GM12874 (cell line): ENCODE results near the gene SZT2.

ENCODE experiments used
- TF ChIP-seq, protein P1 (sequence below): IDR thresholded peaks from 2 replicates; pipeline ENCODE4 v1.5.1; 2011; ENCODE audit warnings: low read depth, mild to moderate bottlenecking, control low read depth, low read length, moderate library complexity; ENCODE audit not compliant: insufficient read depth

Gene SZT2

DNA sequence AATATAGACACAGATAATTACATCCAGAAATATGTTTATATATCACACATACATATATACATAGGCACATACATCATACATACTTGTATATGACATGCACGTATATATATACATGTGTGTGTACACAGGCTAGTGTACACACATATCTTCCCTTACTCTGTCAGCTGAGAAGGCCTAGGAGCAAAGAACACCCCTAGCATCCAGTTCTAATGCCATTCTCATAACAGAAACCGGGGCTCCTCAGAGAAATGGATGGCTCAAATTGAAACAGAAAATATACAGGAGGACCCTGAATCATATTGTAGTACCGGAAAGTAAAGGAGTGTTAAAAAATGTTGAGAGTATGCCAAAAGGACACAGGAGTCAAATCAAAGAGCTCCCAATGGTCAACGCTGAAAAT is 83.8 kb downstream of the SZT2 start:
- TF ChIP-seq, protein P1, sequence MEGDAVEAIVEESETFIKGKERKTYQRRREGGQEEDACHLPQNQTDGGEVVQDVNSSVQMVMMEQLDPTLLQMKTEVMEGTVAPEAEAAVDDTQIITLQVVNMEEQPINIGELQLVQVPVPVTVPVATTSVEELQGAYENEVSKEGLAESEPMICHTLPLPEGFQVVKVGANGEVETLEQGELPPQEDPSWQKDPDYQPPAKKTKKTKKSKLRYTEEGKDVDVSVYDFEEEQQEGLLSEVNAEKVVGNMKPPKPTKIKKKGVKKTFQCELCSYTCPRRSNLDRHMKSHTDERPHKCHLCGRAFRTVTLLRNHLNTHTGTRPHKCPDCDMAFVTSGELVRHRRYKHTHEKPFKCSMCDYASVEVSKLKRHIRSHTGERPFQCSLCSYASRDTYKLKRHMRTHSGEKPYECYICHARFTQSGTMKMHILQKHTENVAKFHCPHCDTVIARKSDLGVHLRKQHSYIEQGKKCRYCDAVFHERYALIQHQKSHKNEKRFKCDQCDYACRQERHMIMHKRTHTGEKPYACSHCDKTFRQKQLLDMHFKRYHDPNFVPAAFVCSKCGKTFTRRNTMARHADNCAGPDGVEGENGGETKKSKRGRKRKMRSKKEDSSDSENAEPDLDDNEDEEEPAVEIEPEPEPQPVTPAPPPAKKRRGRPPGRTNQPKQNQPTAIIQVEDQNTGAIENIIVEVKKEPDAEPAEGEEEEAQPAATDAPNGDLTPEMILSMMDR: no peak

DNA sequence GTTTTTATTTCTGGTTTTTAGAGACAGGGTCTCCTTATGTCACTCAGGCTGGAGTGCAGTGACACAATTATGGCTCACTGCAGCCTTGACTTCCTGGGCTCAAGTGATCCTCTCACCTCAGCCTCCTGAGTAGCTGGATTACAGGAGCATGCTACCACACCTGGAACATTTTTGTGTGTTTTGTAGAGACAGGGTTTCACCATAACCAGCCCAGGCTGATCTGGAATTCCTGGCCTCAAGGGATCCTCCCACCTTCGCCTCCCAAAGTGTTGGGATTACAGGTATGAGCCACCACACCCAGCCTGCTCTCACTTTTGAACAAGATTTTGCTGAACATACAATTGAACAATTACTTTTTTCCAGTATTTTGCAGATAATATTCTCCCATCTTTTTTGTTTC is 88.0 kb downstream of the SZT2 start:
- TF ChIP-seq, protein P1: no peak

DNA sequence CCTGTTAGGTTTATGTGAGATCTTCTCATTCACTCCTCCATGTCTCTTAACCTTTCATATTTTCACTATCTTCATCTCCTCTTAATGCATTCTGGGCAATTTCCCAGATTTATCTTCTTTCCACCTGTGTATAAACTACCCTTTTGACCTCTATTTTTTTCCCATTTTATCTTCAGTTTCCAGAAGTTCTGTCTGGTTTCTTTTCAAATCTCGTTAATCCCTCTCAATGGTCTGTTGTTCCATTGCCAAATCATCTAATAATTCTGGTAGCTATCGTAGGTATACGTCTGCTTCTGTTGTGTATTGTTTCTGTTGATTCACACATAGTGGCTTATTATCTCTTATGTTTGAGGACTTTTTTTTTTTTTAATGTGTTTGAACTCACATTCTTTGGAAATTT is 89.7 kb downstream of the SZT2 start:
- TF ChIP-seq, protein P1: no peak

DNA sequence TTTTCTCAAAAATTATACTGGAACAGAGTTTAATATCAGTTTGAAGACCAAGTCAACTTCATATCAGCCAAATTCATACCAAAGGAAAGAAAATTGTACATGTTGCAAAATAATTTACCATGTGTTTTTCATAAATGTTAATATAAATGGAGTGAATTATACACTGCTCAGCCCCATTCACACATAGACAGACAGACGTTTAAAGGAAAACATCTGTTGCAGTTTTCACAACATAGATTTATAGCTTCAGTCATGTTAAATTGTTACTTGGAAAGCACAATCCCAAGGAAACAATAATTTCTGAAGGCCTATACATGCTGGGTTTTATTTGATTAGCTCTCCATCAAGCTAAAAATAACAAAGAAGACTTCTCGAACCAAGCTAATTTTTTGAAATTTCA is 91.8 kb downstream of the SZT2 start:
- TF ChIP-seq, protein P1: no peak

DNA sequence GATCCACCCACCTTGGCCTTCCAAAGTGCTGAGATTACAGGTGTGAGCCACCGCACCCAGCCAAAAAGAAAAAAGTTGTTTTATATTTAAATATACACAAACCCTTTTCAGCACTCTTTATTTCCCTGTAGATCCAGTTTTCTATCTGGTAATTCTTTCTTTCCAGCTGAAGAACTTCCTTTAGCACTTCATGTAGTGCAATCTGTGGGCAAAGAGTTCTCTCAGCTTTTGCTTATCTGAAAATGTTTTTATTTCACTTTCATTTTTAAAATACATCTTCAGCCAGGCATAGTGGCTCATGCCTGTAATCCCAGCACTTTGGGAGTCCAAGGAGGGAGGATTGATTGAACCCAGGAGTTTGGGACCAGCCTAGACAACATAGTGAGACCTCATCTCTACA is 92.5 kb downstream of the SZT2 start:
- TF ChIP-seq, protein P1: no peak

DNA sequence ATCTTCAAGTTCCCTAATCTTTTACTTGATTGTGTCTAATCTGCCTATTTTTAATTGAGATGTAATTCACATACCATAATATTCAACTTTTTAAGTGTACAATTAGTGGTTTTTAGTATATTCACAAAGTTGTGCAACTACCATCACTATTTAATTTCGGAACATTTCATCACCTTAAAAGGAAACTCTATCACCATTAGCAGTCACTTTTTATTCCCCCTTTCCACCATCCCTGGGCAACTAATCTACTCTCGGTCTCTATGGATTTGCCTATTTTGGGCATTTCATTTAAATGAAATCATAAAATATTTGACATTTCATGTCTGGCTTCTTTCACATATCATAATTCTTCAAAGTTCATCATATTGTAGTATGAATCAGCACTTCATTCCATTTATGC is 94.7 kb downstream of the SZT2 start:
- TF ChIP-seq, protein P1: no peak

DNA sequence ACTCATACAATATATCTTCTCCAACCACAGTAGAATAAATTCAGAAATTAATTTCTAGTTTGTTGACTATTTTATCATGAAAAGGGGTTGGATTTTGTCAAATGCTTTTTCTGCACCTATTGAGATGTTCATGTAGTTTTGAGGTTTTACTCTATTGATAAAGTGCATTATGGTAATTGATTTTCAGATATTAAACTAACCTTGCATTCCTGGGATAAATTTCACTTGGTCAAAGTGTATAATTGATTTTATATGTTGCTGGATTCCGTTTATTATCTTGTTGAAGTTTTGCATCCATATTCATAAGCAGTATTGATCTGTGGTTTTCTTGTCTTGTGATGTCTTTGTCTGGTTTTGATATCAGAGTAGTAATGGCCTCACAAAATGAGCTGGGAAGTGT is 98.5 kb downstream of the SZT2 start:
- TF ChIP-seq, protein P1: no peak

DNA sequence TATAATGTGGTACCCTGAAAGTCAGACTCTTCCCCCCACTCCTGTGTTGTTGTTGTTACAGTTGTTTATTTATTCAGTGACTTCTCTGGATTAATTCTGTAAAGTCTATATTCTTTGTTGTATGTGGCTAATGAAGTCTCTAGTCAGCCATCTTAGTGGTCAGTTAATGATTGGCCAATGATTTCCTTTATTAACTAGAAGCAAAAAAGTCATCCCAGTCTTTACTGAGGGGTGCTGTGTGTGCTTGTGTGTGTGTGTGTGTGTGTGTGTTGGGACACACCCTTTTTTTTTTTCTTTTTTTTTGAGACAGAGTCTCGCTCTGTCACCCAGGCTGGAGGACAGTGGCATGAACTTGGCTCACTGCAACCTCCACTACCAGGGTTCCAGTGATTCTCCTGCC is 101.4 kb downstream of the SZT2 start:
- TF ChIP-seq, protein P1: no peak
